GM13977 (cell line): ENCODE data around the gene ITSN1.

ENCODE experiments used
- DNase-seq: peaks from one replicate; pipeline ENCODE4 v3.0.0; 2012; ENCODE audit warnings: low spot score
- in situ Hi-C: fragments of 300-500 bp; cut with MboI; formaldehyde crosslinking; loops from one replicate; pipeline ENCODE4 v1.12.0; 2022; ENCODE audit warnings: low sequenced_read_pairs, low pct_unique_long_range_greater_than_20kb, mixed read lengths, inconsistent platforms; ENCODE audit not compliant: unreplicated experiment
- TF ChIP-seq, protein P1 (sequence below): IDR thresholded peaks from 2 replicates; pipeline ENCODE4 v1.5.1; 2012; ENCODE audit warnings: mild to moderate bottlenecking, control low read depth; ENCODE audit not compliant: insufficient read depth; ENCODE audit errors: extremely low read depth, missing control alignments

Gene ITSN1

GRCh38 chr21:33820230-33820770 lies 178.0 kb downstream of the ITSN1 start:
- in situ Hi-C loops, result no loop called here
- TF ChIP-seq, protein P1, sequence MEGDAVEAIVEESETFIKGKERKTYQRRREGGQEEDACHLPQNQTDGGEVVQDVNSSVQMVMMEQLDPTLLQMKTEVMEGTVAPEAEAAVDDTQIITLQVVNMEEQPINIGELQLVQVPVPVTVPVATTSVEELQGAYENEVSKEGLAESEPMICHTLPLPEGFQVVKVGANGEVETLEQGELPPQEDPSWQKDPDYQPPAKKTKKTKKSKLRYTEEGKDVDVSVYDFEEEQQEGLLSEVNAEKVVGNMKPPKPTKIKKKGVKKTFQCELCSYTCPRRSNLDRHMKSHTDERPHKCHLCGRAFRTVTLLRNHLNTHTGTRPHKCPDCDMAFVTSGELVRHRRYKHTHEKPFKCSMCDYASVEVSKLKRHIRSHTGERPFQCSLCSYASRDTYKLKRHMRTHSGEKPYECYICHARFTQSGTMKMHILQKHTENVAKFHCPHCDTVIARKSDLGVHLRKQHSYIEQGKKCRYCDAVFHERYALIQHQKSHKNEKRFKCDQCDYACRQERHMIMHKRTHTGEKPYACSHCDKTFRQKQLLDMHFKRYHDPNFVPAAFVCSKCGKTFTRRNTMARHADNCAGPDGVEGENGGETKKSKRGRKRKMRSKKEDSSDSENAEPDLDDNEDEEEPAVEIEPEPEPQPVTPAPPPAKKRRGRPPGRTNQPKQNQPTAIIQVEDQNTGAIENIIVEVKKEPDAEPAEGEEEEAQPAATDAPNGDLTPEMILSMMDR, result no peak
- DNase-seq, result no peak

- TF ChIP-seq, protein P1, result no peak
- in situ Hi-C loops, result no loop called here
- DNase-seq, result no peak
Measured at GRCh38 chr21:33820798-33821197, 178.5 kb downstream of the ITSN1 start.

GRCh38 chr21:33821503-33822322 lies 179.4 kb downstream of the ITSN1 start:
- TF ChIP-seq, protein P1, result no peak
- no peak for DNase-seq
- in situ Hi-C loops, result no loop called here

DNA sequence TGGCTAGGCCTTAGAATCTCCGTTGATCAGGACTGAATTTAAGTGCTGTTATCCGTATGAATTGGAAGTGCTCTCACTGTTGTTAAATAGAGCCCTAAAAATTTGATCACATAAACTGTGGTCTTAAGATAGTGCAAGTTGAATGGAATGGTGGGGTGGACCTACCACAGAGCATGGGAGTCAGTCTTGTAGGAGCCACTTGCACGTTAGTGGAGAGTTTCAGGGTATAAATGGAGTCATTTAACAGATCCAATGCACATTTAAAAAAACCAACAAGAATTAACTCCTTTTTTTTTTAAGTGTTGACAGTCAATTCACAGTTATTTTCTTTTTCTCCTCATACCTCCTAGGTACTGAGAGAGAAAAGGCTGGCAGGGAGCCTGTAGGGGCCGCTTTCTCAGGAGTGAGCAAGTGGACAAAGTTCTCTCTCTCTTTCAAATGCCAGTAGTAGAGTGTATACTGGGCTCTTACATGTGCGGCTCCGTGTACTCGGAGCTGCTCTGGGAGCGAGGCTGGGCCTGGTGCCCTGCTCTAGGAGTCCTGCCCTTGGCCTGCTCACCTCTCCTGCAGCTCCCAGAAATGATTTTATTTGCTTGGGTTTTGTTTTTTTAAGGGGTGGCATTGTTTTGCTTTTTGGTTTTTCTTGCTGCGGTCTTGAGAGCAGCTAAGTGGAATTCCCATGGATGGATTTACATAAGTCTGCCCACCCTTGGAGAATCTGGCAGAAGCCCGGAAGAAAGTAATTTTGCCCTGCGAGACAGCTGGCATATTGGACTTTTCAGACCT lies 182.0 kb downstream of the ITSN1 start:
- in situ Hi-C loops, result no loop called here
- no peak for DNase-seq
- TF ChIP-seq, protein P1, result no peak

- in situ Hi-C loops, result no loop called here
- TF ChIP-seq, protein P1, result no peak
Measured at GRCh38 chr21:33825419-33825818, 183.1 kb downstream of the ITSN1 start.

GRCh38 chr21:33825915-33826314 lies 183.6 kb downstream of the ITSN1 start:
- in situ Hi-C loops, result no loop called here
- TF ChIP-seq, protein P1, result no peak
- no peak for DNase-seq

More at GRCh38 chr21:33825419-33825818, 183.1 kb downstream of the ITSN1 start:
- no peak for DNase-seq
